Body of pancreas (tissue), 4 donors: ENCODE data around the gene PARS2. TPM values are rescaled to one million over a fixed set of nuclear protein-coding genes. Genes with fewer than 3 reads are reported as not detected.
"Not testable (repeated sequence)": the region's sequence is repeated elsewhere in the genome, so short reads cannot be mapped to it uniquely, and the experiment has no call there.

ENCODE experiments used
- ATAC-seq: fragments of 150-250 bp; one replicate; pipeline ENCODE4 v1.9.1; 2016
- DNase-seq, 4 donors: peaks; one replicate each; pipeline ENCODE4 v3.0.0-alpha.2; 2019
- H3K27ac ChIP-seq, 4 donors: fragments of 200-600 bp; sonication (generic); 1 replicate in 3 of 4; 2 replicates in 1 of 4; pipeline versions ENCODE4 v1.5.1 to v1.6.1; 2016 to 2019; ENCODE audit warnings: mild to moderate bottlenecking in 1 of 4, mixed read lengths in 1 of 4, moderate library complexity in 1 of 4
- H3K27me3 ChIP-seq, 2 donors: fragments of 200-600 bp; sonication (generic); one replicate each; pipeline ENCODE4 v1.6.0; 2016; ENCODE audit warnings: mild to moderate bottlenecking in 1 of 2
- H3K36me3 ChIP-seq, 2 donors: fragments of 200-600 bp; sonication (generic); replicated peaks in 1 of 2; 2 replicates each; pipeline ENCODE4 v1.5.1; 2016; ENCODE audit warnings: low read depth in 2 of 2; ENCODE audit not compliant: insufficient read depth in 1 of 2
- H3K4me1 ChIP-seq: fragments of 200-600 bp; sonication (generic); one replicate; pipeline ENCODE4 v1.6.0; 2016
- H3K4me3 ChIP-seq, 2 donors: fragments of 200-600 bp; sonication (generic); 1 replicate in 1 of 2; 2 replicates in 1 of 2; pipeline ENCODE4 v1.5.1; 2016 to 2019
- H3K9me3 ChIP-seq, 3 donors: fragments of 200-600 bp; sonication (generic); 1 replicate in 2 of 3; 2 replicates in 1 of 3; pipeline ENCODE4 v1.5.1; 2016
- CTCF ChIP-seq, 7 experiments: fragments of 450-650 bp in 4 of 7; fragments of 200-600 bp in 3 of 7; sonication (generic) in 3 of 7; IDR thresholded peaks; one replicate each; pipeline ENCODE4 v1.5.1; 2016 to 2019; ENCODE audit warnings: antibody characterized with exemption in 7 of 7
- POLR2A ChIP-seq, 3 donors: fragments of 450-650 bp; IDR thresholded peaks; one replicate each; pipeline ENCODE4 v1.6.1; 2016; ENCODE audit warnings: antibody characterized with exemption in 3 of 3, mild to moderate bottlenecking in 2 of 3
- WGBS, 2 donors: methylation state at CpG; one replicate each; pipeline ENCODE4 v1.1.5; 2017; 5-methylcytosine and 5-hydroxymethylcytosine counted together
- intact Hi-C: fragments of 100-400 bp; cut with DNase I; formaldehyde crosslinking; loops from one replicate; pipeline ENCODE4 v1.15.1; 2023
- total RNA-seq, 2 donors: library from RNA; depleted of rRNA; stranded (reverse); fragments of >200 nt; gene quantifications; one replicate each; pipeline ENCODE4 v1.1.0, GENCODE V29; 2016

Gene PARS2
- total RNA-seq, 2 donors from 2014 or later = 0.66 to 2.3 TPM

GRCh38 chr1:54777011-54777410, 12.7 kb upstream of the PARS2 start:
- Histone ChIP-seq H3K9me3 (no peaks in the 10 kb centered on the region), H3K36me3 (no peaks in the 10 kb centered on the region), H3K27ac (no peak overlapping the region), H3K27me3 (no peaks in the 10 kb centered on the region), H3K4me3 (no peak overlapping the region), H3K4me1 (peaks cover 8% of the 10 kb centered on the region)
- intact Hi-C loops = no loop called here
- no peak for TF ChIP-seq CTCF (IDR thresholded peaks at IDR 0.05)
- TF ChIP-seq POLR2A (IDR thresholded peaks at IDR 0.05) = no peak
- ATAC-seq (no peak), DNase-seq (no peak)
- 56 to 79% methylated on average over 2 to 4 of the region's 4 CpGs for WGBS, 2 donors

GRCh38 chr1:54775828-54776721, 11.8 kb upstream of the PARS2 start:
- H3K36me3 ChIP-seq, intact Hi-C loops, H3K27ac ChIP-seq, H3K4me3 ChIP-seq, H3K4me1 ChIP-seq, H3K27me3 ChIP-seq, ATAC-seq, H3K9me3 ChIP-seq: not testable (repeated sequence)
- 79 to 81% methylated on average over 16 of the region's 16 CpGs for WGBS, 2 donors
- DNase-seq = peak in 1 of 4 donors; percentile 35

GRCh38 chr1:54774820-54775498, 10.6 kb upstream of the PARS2 start:
- intact Hi-C loops = no loop called here
- TF ChIP-seq POLR2A (IDR thresholded peaks at IDR 0.05) = no peak
- no peak for TF ChIP-seq CTCF (IDR thresholded peaks at IDR 0.05)
- Histone ChIP-seq H3K27me3 (no peaks in the 10 kb centered on the region), H3K4me3 (no peak overlapping the region), H3K4me1 (peaks cover 6% of the 10 kb centered on the region), H3K27ac (no peak overlapping the region), H3K36me3 (no peaks in the 10 kb centered on the region), H3K9me3 (no peaks in the 10 kb centered on the region)
- ATAC-seq (no peak), DNase-seq (no peak)
- 62 to 66% methylated on average over 15 of the region's 15 CpGs for WGBS, 2 donors

GRCh38 chr1:54772951-54773350, 8.6 kb upstream of the PARS2 start:
- TF ChIP-seq CTCF (IDR thresholded peaks at IDR 0.05) (no peak), POLR2A (IDR thresholded peaks at IDR 0.05) (no peak)
- Histone ChIP-seq H3K4me1 (peaks cover 6% of the 10 kb centered on the region), H3K4me3 (no peak overlapping the region), H3K9me3 (no peaks in the 10 kb centered on the region), H3K27ac (no peak overlapping the region), H3K27me3 (no peaks in the 10 kb centered on the region), H3K36me3 (no peaks in the 10 kb centered on the region)
- no peak for DNase-seq
- ATAC-seq = no peak
- intact Hi-C loops = no loop called here
- WGBS, 2 donors = 73 to 90% methylated on average over 2 of the region's 2 CpGs

GRCh38 chr1:54768093-54768492, 3.8 kb upstream of the PARS2 start:
- H3K36me3 ChIP-seq = no peaks in the 10 kb centered on the region
- H3K4me1 ChIP-seq = peaks cover 11% of the 10 kb centered on the region
- ATAC-seq (no peak), DNase-seq (no peak)
- no peak overlapping the region for H3K4me3 ChIP-seq
- no peaks in the 10 kb centered on the region for H3K9me3 ChIP-seq
- H3K27me3 ChIP-seq = no peaks in the 10 kb centered on the region
- TF ChIP-seq POLR2A (IDR thresholded peaks at IDR 0.05) = no peak
- TF ChIP-seq CTCF (IDR thresholded peaks at IDR 0.05) = no peak
- no peak overlapping the region for H3K27ac ChIP-seq
- WGBS, 2 donors = 61 to 86% methylated on average over 5 of the region's 5 CpGs
- intact Hi-C loops = no loop called here
